Effector memory CD8-positive, alpha-beta T cell (primary cell): ENCODE measurements around the gene LRPPRC.
A peak's percentile ranks its signal among the peaks of the same experiment; 100 is the strongest.

Experiments used
- ATAC-seq: fragments of 150-1000 bp; cut with Tn5 transposase; replicated peaks from 2 replicates; pipeline ENCODE4 v1.10.0; 2021; ENCODE audit warnings: mild to moderate bottlenecking, moderate library complexity
- DNase-seq, 3 experiments: peaks; one replicate each; pipeline ENCODE4 v3.0.0; 2021
- H3K27ac Mint-ChIP-seq, 2 donors: one replicate each; pipeline ENCODE4 v1.8.0; 2022; ENCODE audit warnings: mild to moderate bottlenecking in 2 of 2, mixed read lengths in 2 of 2, moderate library complexity in 2 of 2
- H3K27me3 Mint-ChIP-seq, 2 donors: one replicate each; pipeline ENCODE4 v1.8.0; 2022; ENCODE audit warnings: mixed read lengths in 2 of 2
- H3K36me3 Mint-ChIP-seq: one replicate; pipeline ENCODE4 v1.8.0; 2022; ENCODE audit warnings: mild to moderate bottlenecking, moderate library complexity, mixed read lengths; ENCODE audit not compliant: insufficient read depth
- H3K4me1 Mint-ChIP-seq, 2 donors: one replicate each; pipeline ENCODE4 v1.8.0; 2022; ENCODE audit warnings: low read depth in 2 of 2, mixed read lengths in 2 of 2
- H3K4me3 Mint-ChIP-seq, 2 donors: one replicate each; pipeline ENCODE4 v1.8.0; 2022; ENCODE audit warnings: mild to moderate bottlenecking in 2 of 2, mixed read lengths in 2 of 2, moderate library complexity in 2 of 2
- H3K9me3 Mint-ChIP-seq, 2 donors: one replicate each; pipeline ENCODE4 v1.8.0; 2022; ENCODE audit warnings: mixed read lengths in 2 of 2

The LRPPRC gene

DNA sequence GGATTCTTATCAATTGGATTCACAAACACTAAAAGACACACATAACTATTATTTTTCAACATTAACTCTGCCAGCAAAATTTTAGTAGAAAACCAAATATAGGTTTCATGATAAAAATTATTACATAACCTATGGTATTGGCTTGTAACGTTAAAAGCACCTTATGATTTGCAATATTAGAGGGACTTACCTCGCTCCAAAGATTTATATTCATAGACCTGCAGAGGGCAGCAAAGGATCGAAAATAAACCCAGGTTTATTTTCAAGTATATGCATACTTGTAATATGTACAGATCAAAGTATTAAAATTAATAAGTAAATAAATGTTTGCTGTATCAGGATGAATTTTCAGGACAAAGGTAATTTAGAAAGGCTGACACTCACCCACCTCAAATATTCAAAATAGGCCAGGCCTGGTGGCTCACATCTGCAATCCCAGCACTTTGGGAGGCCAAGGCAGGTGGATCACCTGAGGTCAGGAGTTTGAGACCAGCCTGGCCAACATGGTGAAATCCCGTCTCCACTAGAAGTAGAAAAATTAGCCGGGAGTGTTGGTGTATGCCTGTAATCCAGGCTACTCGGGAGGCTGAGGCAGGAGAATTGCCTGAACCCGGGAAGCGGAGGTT lies 45.3 kb downstream of the LRPPRC start:
- peak overlapping the region in 1 of 2 donors; percentile 44 for H3K27ac Mint-ChIP-seq
- ATAC-seq: peak; percentile 46
- H3K36me3 Mint-ChIP-seq: peaks cover 62% of the 10 kb centered on the region
- H3K27me3 Mint-ChIP-seq: no peaks in the 10 kb centered on the region
- no peaks in the 10 kb centered on the region for H3K9me3 Mint-ChIP-seq
- no peak overlapping the region for H3K4me3 Mint-ChIP-seq
- peaks cover 2 to 11% of the 10 kb centered on the region in 2 donors for H3K4me1 Mint-ChIP-seq
- DNase-seq: peak in 2 of 3 experiments; percentile 16 to 30

DNA sequence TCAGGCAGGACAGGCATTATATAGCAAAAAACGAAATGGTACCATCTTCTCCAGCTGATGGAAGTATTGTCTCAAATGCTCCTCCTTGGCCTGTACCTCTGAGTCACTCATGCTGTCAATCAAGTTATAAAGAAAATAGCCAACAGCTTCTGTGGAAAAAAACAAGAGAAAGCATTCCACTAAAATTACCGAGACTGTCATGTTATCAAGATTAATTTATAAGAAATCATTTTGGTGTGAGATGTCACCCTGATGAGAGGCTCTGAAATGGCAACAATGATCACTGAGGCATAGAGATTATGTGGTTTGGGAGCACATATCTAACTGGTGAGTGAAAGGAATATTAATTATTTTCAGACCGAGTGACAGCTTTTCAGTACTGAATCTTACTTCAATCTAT lies 47.4 kb downstream of the LRPPRC start:
- H3K4me3 Mint-ChIP-seq: no peak overlapping the region
- H3K4me1 Mint-ChIP-seq: peaks cover 0 to 2% of the 10 kb centered on the region in 2 donors
- no peaks in the 10 kb centered on the region for H3K9me3 Mint-ChIP-seq
- H3K27me3 Mint-ChIP-seq: no peaks in the 10 kb centered on the region
- no peak for DNase-seq
- H3K27ac Mint-ChIP-seq: no peak overlapping the region
- H3K36me3 Mint-ChIP-seq: peaks cover 57% of the 10 kb centered on the region
- ATAC-seq: no peak

DNA sequence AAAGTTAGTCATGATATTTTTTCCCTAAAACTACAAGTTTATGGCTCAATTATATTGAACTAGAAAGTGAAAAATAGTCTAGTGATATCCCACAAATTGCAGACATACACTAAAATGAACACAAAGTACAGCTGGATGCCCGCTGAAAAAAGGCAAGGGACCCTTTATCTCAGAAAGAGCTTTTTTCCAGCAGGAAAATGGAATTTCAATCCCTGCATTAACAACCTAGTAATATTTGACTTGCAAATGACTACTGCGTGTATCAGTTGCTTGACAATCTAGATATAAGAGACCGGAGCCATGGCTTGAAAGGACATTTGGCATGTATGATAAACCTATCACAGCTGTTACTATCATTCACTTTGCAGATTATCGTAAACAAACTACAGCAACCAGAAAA lies 49.1 kb downstream of the LRPPRC start:
- H3K4me1 Mint-ChIP-seq: no peaks in the 10 kb centered on the region
- DNase-seq (no peak), ATAC-seq (no peak)
- no peak overlapping the region for H3K4me3 Mint-ChIP-seq
- no peaks in the 10 kb centered on the region for H3K27me3 Mint-ChIP-seq
- no peaks in the 10 kb centered on the region for H3K9me3 Mint-ChIP-seq
- H3K27ac Mint-ChIP-seq: no peak overlapping the region
- H3K36me3 Mint-ChIP-seq: peaks cover 58% of the 10 kb centered on the region

DNA sequence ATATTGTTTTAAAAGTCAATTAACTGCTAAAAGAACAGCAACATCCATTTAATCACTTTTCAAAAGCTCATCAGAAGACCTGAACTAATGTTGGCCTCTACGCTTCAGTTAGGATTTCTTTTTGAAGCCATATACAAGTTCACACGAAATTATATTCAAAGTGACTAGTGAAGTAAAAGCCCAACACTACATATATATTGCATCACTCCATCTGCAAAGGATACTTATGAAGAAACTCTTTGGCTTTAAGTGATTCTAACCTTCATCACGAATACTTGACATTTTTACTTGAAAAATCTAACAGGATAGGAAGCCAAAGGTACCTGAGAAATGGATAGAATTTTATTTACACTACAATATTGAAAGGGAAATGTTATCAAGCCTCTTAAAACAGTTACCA lies 50.4 kb downstream of the LRPPRC start:
- peaks cover 61% of the 10 kb centered on the region for H3K36me3 Mint-ChIP-seq
- no peaks in the 10 kb centered on the region for H3K4me1 Mint-ChIP-seq
- ATAC-seq: no peak

DNA sequence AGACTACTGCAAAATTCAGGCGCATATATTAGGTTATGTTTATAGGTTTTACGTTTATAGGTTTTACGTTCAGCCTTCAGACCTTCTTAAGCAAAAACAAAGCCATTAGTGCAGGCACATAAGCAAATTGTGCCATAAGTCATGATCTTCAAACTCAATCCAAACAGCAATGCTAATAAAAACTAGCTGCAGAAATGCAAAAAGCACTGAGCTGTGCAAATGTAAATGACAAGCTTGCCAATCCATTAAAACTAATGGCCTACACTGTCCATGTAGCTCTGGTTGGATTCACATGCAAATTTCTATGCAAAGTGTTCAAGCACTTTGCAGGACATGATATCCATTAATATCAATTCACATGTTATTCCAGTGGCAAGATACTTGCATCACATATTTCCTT lies 50.9 kb downstream of the LRPPRC start:
- DNase-seq (no peak), ATAC-seq (no peak)
- Mint-ChIP-seq H3K9me3 (no peaks in the 10 kb centered on the region), H3K27ac (no peak overlapping the region), H3K36me3 (peaks cover 59% of the 10 kb centered on the region), H3K4me3 (no peak overlapping the region), H3K4me1 (no peaks in the 10 kb centered on the region), H3K27me3 (no peaks in the 10 kb centered on the region)

More for the DNA sequence above, 50.4 kb downstream of the LRPPRC start:
- no peak for DNase-seq
- Mint-ChIP-seq H3K4me3 (no peak overlapping the region), H3K9me3 (no peaks in the 10 kb centered on the region), H3K27me3 (no peaks in the 10 kb centered on the region), H3K27ac (no peak overlapping the region)

DNA sequence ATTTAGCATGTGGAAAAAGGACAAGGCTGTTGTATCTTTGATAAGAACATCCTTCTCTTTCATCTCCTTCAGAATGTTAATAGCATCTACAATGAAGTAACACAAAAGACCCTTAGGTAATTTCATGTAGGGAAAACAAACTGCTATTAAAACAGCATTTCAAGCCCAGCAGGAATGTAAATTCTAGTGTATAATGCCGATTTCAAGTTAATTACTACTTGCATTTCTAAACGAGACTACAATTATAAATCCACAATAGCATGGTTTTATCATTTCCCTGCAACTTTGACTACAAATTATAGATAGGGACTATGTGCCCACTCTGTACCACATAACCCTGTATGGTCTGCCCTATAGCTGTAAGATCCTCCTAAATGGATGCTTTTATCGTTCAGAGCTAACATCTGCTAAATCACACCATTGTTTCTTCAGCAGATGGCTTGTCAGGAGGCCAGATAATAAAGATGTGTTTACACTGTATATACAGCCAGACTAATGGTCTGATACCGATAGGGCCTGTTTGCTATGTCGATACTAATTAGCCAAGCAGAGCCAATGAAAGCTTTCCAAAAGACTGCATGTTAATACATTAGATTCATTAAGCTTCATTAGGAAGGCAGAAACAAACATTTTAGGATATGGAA lies 51.9 kb downstream of the LRPPRC start:
- Mint-ChIP-seq H3K4me1 (no peaks in the 10 kb centered on the region), H3K36me3 (peaks cover 51% of the 10 kb centered on the region), H3K27ac (no peak overlapping the region), H3K27me3 (no peaks in the 10 kb centered on the region), H3K9me3 (no peaks in the 10 kb centered on the region), H3K4me3 (no peak overlapping the region)
- ATAC-seq: no peak
- no peak for DNase-seq

DNA sequence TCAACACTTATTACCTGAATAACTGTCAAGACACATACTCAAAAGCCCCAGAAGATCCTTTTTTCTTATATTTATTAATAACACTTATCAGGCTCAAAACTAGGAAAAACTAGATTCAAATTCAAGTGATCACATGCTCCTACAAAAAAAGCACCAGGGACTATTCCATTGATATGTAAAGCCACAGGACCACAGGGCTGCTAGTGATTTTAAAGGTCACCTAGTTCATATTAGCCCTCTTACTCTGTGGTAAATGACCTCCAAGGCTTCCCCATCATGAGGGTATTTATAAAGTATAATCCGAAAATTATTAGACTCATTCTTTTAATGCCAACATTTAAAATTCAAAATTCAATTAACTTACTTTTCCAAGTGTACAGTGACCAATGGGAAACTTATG lies 52.5 kb downstream of the LRPPRC start:
- H3K27me3 Mint-ChIP-seq: no peaks in the 10 kb centered on the region
- H3K27ac Mint-ChIP-seq: no peak overlapping the region
- no peaks in the 10 kb centered on the region for H3K9me3 Mint-ChIP-seq
- ATAC-seq (no peak), DNase-seq (no peak)
- H3K4me3 Mint-ChIP-seq: no peak overlapping the region
- peaks cover 49% of the 10 kb centered on the region for H3K36me3 Mint-ChIP-seq
- H3K4me1 Mint-ChIP-seq: no peaks in the 10 kb centered on the region

DNA sequence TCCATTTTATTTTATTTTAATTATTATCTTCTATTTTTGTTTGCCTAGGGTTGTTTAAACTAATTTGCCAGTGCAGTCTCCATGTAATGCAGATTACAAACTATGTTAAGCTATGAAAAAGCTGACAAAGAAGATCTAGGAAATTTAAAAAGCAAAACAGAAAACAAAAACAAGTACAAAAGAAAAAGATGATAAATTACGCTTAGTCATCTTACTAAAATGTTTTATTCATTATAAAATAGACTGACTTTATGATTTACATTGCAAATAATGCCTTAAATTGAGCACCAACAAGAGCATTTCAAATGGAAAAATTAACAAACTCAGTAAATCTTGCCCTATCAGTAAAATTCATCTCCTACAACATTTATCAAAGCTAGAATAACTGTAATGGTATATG lies 52.9 kb downstream of the LRPPRC start:
- H3K27me3 Mint-ChIP-seq: no peaks in the 10 kb centered on the region
- H3K27ac Mint-ChIP-seq: no peak overlapping the region
- H3K36me3 Mint-ChIP-seq: peaks cover 45% of the 10 kb centered on the region
- no peaks in the 10 kb centered on the region for H3K9me3 Mint-ChIP-seq
- no peaks in the 10 kb centered on the region for H3K4me1 Mint-ChIP-seq
- ATAC-seq: no peak
- DNase-seq: no peak
- H3K4me3 Mint-ChIP-seq: no peak overlapping the region

DNA sequence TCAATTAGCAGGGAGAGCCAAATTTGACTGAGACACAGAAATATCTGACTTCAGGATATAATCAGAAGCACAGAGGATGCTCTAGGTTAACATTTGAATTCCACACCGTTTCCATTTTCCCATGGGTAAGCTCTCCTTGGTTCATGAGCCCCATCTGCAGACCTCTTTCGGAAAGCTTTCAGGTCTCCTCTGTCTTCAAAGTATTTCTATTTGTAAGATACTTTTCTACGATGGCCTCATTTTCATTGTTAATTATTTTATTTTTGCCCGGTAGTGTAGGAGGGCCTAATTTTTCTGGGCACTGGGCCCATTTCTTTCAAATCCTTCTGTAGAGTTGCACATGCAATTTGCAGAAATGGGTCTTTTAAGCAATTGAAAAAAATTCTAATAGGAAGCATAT lies 53.8 kb downstream of the LRPPRC start:
- no peaks in the 10 kb centered on the region for H3K4me1 Mint-ChIP-seq
- no peaks in the 10 kb centered on the region for H3K27me3 Mint-ChIP-seq
- DNase-seq: no peak
- H3K9me3 Mint-ChIP-seq: no peaks in the 10 kb centered on the region
- no peak for ATAC-seq
- H3K27ac Mint-ChIP-seq: no peak overlapping the region
- no peak overlapping the region for H3K4me3 Mint-ChIP-seq
- peaks cover 37% of the 10 kb centered on the region for H3K36me3 Mint-ChIP-seq

DNA sequence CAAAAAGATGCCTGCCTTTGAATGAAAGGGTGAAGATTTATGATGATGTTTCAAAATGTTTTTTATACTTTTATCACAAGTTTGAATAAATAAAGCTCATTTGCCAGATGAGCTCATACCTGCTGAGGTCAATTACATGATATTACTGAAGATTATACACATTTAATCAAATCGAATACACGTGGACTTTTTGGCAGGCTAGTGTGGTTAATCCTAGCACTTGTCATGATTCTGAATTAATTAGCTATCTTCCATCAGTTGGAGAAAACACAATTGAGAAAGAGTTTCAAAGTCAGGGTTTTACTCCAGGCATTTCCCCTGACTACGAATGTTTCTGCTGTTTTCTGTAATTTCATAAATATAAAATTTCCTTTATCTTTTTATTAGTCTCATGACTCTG lies 54.4 kb downstream of the LRPPRC start:
- no peak for DNase-seq
- Mint-ChIP-seq H3K4me1 (no peaks in the 10 kb centered on the region), H3K4me3 (no peak overlapping the region), H3K27me3 (no peaks in the 10 kb centered on the region), H3K36me3 (peaks cover 32% of the 10 kb centered on the region), H3K27ac (no peak overlapping the region), H3K9me3 (no peaks in the 10 kb centered on the region)
- ATAC-seq: no peak

DNA sequence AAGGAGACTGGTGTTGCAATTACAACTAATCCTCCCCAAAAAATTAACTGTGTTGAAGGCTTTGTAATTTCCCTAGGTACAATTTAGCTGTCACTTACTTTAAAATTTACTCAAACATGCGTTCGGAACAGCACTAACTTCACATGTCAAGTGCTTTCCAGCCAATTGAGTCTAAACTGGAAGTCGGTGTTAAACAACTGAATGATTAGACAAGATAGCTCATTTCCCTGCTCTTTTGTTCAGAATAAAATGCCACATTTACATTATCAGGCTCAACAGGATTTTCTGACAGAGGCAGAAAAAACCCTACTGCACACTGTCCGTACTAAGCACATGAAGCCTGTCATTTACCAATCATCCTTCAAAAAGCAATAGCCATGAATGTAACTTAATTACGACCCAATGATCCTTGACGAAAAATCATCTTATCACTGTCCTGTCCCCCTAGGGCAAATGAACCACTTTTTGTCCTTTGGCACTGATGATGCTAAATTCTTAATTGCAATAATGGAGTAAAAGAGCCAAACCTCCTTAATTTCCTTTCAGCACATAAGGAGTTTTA lies 56.0 kb downstream of the LRPPRC start:
- H3K27ac Mint-ChIP-seq: peak overlapping the region in 1 of 2 donors; percentile 39
- DNase-seq (no peak), ATAC-seq (no peak)

DNA sequence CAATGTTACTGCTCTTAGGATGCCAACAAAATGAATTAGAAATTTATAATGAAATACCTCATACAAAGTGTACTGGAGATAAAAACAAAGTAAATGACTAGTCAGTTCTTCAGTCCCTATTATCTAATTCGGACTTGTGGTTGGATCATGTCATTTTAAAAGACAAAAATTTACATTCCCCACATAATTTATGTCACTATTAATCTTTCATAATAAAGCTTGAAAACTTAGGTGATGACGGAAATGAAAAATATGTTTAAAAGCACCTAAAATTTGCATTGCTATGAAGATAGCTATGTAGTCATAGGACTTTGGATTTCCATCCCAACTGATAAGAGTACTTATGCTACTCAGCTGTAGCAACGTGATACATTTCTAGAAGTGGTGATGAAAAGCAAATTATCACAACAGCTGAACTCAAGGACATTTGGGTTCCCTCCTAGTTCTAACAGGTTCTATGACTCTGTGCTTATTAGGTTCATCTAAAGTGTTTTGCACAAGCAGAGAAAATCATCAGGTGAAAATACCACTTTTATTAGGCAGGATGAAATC lies 58.4 kb downstream of the LRPPRC start:
- ATAC-seq (no peak), DNase-seq (no peak)
- Mint-ChIP-seq H3K4me1 (no peaks in the 10 kb centered on the region), H3K27ac (no peak overlapping the region), H3K9me3 (no peaks in the 10 kb centered on the region), H3K27me3 (no peaks in the 10 kb centered on the region), H3K4me3 (no peak overlapping the region), H3K36me3 (peaks cover 32% of the 10 kb centered on the region)

More for the DNA sequence above, 56.0 kb downstream of the LRPPRC start:
- no peaks in the 10 kb centered on the region for H3K9me3 Mint-ChIP-seq
- H3K4me1 Mint-ChIP-seq: no peaks in the 10 kb centered on the region
- no peak overlapping the region for H3K4me3 Mint-ChIP-seq
- H3K36me3 Mint-ChIP-seq: peaks cover 18% of the 10 kb centered on the region
- no peaks in the 10 kb centered on the region for H3K27me3 Mint-ChIP-seq

DNA sequence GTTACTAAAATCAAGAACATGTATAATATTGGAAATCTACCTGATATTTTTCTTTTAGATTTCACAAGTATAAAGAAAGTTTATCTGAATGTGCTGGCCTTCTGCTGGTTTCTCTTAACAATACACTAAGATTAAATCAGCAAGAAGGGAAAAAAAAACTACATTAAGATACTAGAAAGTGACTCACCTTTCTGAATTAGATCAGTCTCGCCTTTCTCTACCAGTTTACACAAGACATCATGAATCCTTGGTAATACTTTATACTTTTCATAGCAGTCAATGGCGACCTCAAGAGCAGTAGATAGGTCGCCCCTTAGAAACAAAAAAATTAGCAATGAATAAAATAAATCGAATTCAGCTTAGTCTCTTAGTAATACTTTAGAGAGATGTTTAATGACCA lies 61.2 kb downstream of the LRPPRC start:
- no peak overlapping the region for H3K27ac Mint-ChIP-seq

DNA sequence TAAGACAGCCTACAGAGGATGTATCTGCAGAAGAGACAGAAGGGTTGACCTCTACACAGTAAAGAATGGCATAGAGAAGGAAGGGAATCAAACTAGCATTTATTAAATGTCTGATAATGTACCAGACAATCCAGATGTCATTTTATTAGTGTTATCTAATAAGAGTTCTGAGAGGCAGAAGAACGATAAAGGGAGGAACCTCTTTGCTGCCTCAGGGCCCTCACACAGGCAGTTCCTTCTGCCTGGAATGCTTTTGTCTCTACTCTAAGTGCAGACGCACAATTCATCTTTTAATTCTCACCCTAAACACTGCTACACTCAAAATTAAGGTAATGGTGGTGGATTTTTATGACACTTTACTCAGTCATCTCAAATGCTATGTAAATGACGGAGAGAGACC lies 64.5 kb downstream of the LRPPRC start:
- DNase-seq (no peak), ATAC-seq (no peak)
- Mint-ChIP-seq H3K27me3 (no peaks in the 10 kb centered on the region), H3K36me3 (peaks cover 27% of the 10 kb centered on the region), H3K4me3 (no peak overlapping the region), H3K9me3 (no peaks in the 10 kb centered on the region), H3K27ac (no peak overlapping the region), H3K4me1 (peaks cover 7 to 18% of the 10 kb centered on the region in 2 donors)

More for the DNA sequence above, 61.2 kb downstream of the LRPPRC start:
- peaks cover 26% of the 10 kb centered on the region for H3K36me3 Mint-ChIP-seq
- no peaks in the 10 kb centered on the region for H3K9me3 Mint-ChIP-seq
- ATAC-seq (no peak), DNase-seq (no peak)
- no peaks in the 10 kb centered on the region for H3K27me3 Mint-ChIP-seq
- H3K4me1 Mint-ChIP-seq: peaks cover 4 to 6% of the 10 kb centered on the region in 2 donors
- H3K4me3 Mint-ChIP-seq: no peak overlapping the region
